ENCODE measurements around the gene TMEM129. TPM values are rescaled to one million over a fixed set of nuclear protein-coding genes. Genes with fewer than 3 reads are reported as not detected.

Gene TMEM129
- total and polyA plus RNA-seq, 2 experiments from 2014 or later: 16.4 to 64.4 TPM

GRCh38 chr4:1759818-1760223 is 38.7 kb upstream of the TMEM129 start:
- no peaks in the 10 kb centered on the region for H3K36me3 Mint-ChIP-seq (ENCODE audit: low read depth)
- H3K27me3 ChIP-seq (ENCODE audit: insufficient read depth): no peaks in the 10 kb centered on the region
- H3K4me3 ChIP-seq: no peak overlapping the region
- no peak overlapping the region for H2AFZ ChIP-seq
- H3K9me3 Mint-ChIP-seq: no peaks in the 10 kb centered on the region
- H3F3A ChIP-seq (replicated peaks; ENCODE audit: low read depth): no peaks in the 10 kb centered on the region
- peaks cover 5% of the 10 kb centered on the region for H3K27me3 Mint-ChIP-seq (ENCODE audit: insufficient read depth, low read depth, poor library complexity)
- no peaks in the 10 kb centered on the region for H4K20me1 ChIP-seq (replicated peaks; ENCODE audit: insufficient read depth)
- H3K4me1 ChIP-seq (ENCODE audit: insufficient read depth): 0 out of 2 replicates have a peak, but pooled peaks cover 4% of the 10 kb centered on the region
- H3K79me2 ChIP-seq (replicated peaks; ENCODE audit: insufficient read depth): no peaks in the 10 kb centered on the region
- no peak overlapping the region for H3K27ac ChIP-seq (ENCODE audit: low read depth)
- no peak for DNase-seq (ENCODE audit: low spot score)
- ATAC-seq: peak; percentile 2
- H3K4me1 Mint-ChIP-seq: peaks cover 6% of the 10 kb centered on the region
- no peak overlapping the region for H3K4me3 Mint-ChIP-seq
- no peaks in the 10 kb centered on the region for H3K9me2 ChIP-seq (ENCODE audit: insufficient read depth)
- no peak overlapping the region for H3K4me2 ChIP-seq
- TF ChIP-seq, protein P1, sequence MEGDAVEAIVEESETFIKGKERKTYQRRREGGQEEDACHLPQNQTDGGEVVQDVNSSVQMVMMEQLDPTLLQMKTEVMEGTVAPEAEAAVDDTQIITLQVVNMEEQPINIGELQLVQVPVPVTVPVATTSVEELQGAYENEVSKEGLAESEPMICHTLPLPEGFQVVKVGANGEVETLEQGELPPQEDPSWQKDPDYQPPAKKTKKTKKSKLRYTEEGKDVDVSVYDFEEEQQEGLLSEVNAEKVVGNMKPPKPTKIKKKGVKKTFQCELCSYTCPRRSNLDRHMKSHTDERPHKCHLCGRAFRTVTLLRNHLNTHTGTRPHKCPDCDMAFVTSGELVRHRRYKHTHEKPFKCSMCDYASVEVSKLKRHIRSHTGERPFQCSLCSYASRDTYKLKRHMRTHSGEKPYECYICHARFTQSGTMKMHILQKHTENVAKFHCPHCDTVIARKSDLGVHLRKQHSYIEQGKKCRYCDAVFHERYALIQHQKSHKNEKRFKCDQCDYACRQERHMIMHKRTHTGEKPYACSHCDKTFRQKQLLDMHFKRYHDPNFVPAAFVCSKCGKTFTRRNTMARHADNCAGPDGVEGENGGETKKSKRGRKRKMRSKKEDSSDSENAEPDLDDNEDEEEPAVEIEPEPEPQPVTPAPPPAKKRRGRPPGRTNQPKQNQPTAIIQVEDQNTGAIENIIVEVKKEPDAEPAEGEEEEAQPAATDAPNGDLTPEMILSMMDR (conservative IDR thresholded peaks at IDR 0.05; ENCODE audit: low read depth in 2 of 2): peak in 1 of 2 experiments; percentile 30; a peak in 2 of 4 replicates
- TF ChIP-seq CREB1 (CRISPR knock-in tag; IDR thresholded peaks at IDR 0.05; ENCODE audit: low read depth): no peak
- no peaks in the 10 kb centered on the region for H3K36me3 ChIP-seq (ENCODE audit: insufficient read depth)
- H3K27ac Mint-ChIP-seq: no peak overlapping the region

GRCh38 chr4:1759170-1759817 is 38.2 kb upstream of the TMEM129 start:
- H3K27me3 ChIP-seq (ENCODE audit: insufficient read depth): no peaks in the 10 kb centered on the region
- H3K4me3 Mint-ChIP-seq: no peak overlapping the region
- H3K27ac Mint-ChIP-seq: no peak overlapping the region
- H3K27me3 Mint-ChIP-seq (ENCODE audit: insufficient read depth, low read depth, poor library complexity): peaks cover 4% of the 10 kb centered on the region
- ATAC-seq (peak; percentile 7), DNase-seq (ENCODE audit: low spot score) (peak; percentile 58)
- no peak overlapping the region for H3K27ac ChIP-seq (ENCODE audit: low read depth)
- H3K4me1 ChIP-seq (ENCODE audit: insufficient read depth): 0 out of 2 replicates have a peak, but pooled peaks cover 4% of the 10 kb centered on the region
- no peaks in the 10 kb centered on the region for H3F3A ChIP-seq (replicated peaks; ENCODE audit: low read depth)
- no peaks in the 10 kb centered on the region for H3K9me3 Mint-ChIP-seq
- H3K36me3 Mint-ChIP-seq (ENCODE audit: low read depth): no peaks in the 10 kb centered on the region
- H3K4me2 ChIP-seq: no peak overlapping the region
- H3K79me2 ChIP-seq (replicated peaks; ENCODE audit: insufficient read depth): no peaks in the 10 kb centered on the region
- H2AFZ ChIP-seq: no peak overlapping the region
- H3K36me3 ChIP-seq (ENCODE audit: insufficient read depth): no peaks in the 10 kb centered on the region
- H4K20me1 ChIP-seq (replicated peaks; ENCODE audit: insufficient read depth): no peaks in the 10 kb centered on the region
- H3K4me3 ChIP-seq: no peak overlapping the region
- H3K4me1 Mint-ChIP-seq: peaks cover 6% of the 10 kb centered on the region
- H3K9me2 ChIP-seq (ENCODE audit: insufficient read depth): no peaks in the 10 kb centered on the region
- TF ChIP-seq NANOG (IDR thresholded peaks at IDR 0.05; ENCODE audit: borderline replicate concordance) (no peak), REST (IDR thresholded peaks at IDR 0.05; ENCODE audit: unreplicated experiment) (no peak), EZH2 (IDR thresholded peaks at IDR 0.05; ENCODE audit: low read depth, unreplicated experiment) (no peak), ZNF114 (CRISPR knock-in tag; IDR thresholded peaks at IDR 0.05) (no peak), STAT1 (IDR thresholded peaks at IDR 0.05; ENCODE audit: unreplicated experiment) (no peak)
- TF ChIP-seq, protein P2, sequence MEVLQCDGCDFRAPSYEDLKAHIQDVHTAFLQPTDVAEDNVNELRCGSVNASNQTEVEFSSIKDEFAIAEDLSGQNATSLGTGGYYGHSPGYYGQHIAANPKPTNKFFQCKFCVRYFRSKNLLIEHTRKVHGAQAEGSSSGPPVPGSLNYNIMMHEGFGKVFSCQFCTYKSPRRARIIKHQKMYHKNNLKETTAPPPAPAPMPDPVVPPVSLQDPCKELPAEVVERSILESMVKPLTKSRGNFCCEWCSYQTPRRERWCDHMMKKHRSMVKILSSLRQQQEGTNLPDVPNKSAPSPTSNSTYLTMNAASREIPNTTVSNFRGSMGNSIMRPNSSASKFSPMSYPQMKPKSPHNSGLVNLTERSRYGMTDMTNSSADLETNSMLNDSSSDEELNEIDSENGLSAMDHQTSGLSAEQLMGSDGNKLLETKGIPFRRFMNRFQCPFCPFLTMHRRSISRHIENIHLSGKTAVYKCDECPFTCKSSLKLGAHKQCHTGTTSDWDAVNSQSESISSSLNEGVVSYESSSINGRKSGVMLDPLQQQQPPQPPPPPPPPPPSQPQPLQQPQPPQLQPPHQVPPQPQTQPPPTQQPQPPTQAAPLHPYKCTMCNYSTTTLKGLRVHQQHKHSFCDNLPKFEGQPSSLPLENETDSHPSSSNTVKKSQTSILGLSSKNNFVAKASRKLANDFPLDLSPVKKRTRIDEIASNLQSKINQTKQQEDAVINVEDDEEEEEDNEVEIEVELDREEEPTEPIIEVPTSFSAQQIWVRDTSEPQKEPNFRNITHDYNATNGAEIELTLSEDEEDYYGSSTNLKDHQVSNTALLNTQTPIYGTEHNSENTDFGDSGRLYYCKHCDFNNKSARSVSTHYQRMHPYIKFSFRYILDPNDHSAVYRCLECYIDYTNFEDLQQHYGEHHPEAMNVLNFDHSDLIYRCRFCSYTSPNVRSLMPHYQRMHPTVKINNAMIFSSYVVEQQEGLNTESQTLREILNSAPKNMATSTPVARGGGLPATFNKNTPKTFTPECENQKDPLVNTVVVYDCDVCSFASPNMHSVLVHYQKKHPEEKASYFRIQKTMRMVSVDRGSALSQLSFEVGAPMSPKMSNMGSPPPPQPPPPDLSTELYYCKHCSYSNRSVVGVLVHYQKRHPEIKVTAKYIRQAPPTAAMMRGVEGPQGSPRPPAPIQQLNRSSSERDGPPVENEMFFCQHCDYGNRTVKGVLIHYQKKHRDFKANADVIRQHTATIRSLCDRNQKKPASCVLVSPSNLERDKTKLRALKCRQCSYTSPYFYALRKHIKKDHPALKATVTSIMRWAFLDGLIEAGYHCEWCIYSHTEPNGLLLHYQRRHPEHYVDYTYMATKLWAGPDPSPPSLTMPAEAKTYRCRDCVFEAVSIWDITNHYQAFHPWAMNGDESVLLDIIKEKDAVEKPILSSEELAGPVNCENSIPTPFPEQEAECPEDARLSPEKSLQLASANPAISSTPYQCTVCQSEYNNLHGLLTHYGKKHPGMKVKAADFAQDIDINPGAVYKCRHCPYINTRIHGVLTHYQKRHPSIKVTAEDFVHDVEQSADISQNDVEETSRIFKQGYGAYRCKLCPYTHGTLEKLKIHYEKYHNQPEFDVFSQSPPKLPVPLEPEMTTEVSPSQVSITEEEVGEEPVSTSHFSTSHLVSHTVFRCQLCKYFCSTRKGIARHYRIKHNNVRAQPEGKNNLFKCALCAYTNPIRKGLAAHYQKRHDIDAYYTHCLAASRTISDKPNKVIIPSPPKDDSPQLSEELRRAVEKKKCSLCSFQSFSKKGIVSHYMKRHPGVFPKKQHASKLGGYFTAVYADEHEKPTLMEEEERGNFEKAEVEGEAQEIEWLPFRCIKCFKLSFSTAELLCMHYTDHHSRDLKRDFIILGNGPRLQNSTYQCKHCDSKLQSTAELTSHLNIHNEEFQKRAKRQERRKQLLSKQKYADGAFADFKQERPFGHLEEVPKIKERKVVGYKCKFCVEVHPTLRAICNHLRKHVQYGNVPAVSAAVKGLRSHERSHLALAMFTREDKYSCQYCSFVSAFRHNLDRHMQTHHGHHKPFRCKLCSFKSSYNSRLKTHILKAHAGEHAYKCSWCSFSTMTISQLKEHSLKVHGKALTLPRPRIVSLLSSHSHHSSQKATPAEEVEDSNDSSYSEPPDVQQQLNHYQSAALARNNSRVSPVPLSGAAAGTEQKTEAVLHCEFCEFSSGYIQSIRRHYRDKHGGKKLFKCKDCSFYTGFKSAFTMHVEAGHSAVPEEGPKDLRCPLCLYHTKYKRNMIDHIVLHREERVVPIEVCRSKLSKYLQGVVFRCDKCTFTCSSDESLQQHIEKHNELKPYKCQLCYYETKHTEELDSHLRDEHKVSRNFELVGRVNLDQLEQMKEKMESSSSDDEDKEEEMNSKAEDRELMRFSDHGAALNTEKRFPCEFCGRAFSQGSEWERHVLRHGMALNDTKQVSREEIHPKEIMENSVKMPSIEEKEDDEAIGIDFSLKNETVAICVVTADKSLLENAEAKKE (CRISPR knock-in tag; IDR thresholded peaks at IDR 0.05): no peak

Measured in GM23338 (cell line).